HCT116 (cell line): ENCODE data around the gene FAM50A. TPM values are rescaled to one million over a fixed set of nuclear protein-coding genes. Genes with fewer than 3 reads are reported as not detected.

Experiments used
- ATAC-seq: fragments of 200-7000 bp; cut with Tn5 transposase; 2 replicates; pipeline ENCODE4 v1.9.1; 2020; ENCODE audit warnings: mild to moderate bottlenecking, moderate library complexity
- BruUV-seq: library from RNA; stranded (reverse); fragments of 400-500 nt; replicated peaks from 2 replicates; lab custom pipeline; 2021; lab: Mats Ljungman, UMichigan
- CTCF ChIA-PET: fragments of 300-600 bp; sonication (Branson Sonifier 250); formaldehyde crosslinking; loops from one replicate; lab custom pipeline; 2021; ENCODE audit warnings: antibody characterized with exemption; lab: Charles Lee
- POLR2A ChIA-PET: fragments of 300-600, 350-600 bp; sonication (Branson Sonifier 250); formaldehyde crosslinking; loops from one replicate; lab custom pipeline; 2021; ENCODE audit warnings: antibody characterized with exemption; lab: Charles Lee
- RAD21 ChIA-PET, 2 experiments: fragments of 300-600 bp; sonication (Branson Sonifier 250); formaldehyde crosslinking; loops; one replicate each; lab custom pipeline; 2023; ENCODE audit warnings: low total read pairs in 2 of 2; ENCODE audit not compliant: uncharacterized antibody in 2 of 2, unreplicated experiment in 2 of 2, low non-redundant PET in 1 of 2; lab: Charles Lee
- DNase-seq: peaks from one replicate; pipeline ENCODE4 v3.0.0-alpha.2; 2010; ENCODE audit warnings: low read depth, low spot score
- H2AFZ ChIP-seq: fragments of 200-600 bp; shearing (Covaris generic), sonication (generic); 2 replicates; pipeline ENCODE4 v1.6.1; 2017; ENCODE audit warnings: low read depth, mixed run types, mixed read lengths, antibody characterized with exemption, low read length; ENCODE audit not compliant: poor library complexity, severe bottlenecking
- H3K27ac ChIP-seq: 2 replicates; pipeline ENCODE4 v1.5.1; 2012; ENCODE audit warnings: low read depth, low read length
- H3K27me3 ChIP-seq: fragments of 200-600 bp; sonication (generic); 2 replicates; pipeline ENCODE4 v1.6.1; 2016; ENCODE audit warnings: mixed run types, low read length, mixed read lengths; ENCODE audit not compliant: insufficient read depth
- H3K36me3 ChIP-seq, 2 experiments: fragments of 200-500 bp in 1 of 2; fragments of 200-600 bp in 1 of 2; sonication (Bioruptor generic) in 1 of 2; sonication (generic) in 1 of 2; 2 replicates each; pipeline versions ENCODE4 v1.5.1 to v1.6.1; 2014 to 2016; ENCODE audit warnings: low read length in 2 of 2, inconsistent platforms in 1 of 2, mixed read lengths in 1 of 2, mixed run types in 1 of 2; ENCODE audit not compliant: insufficient read depth in 2 of 2, control insufficient read depth in 1 of 2
- H3K4me1 ChIP-seq, 2 experiments: fragments of 200-600 bp in 1 of 2; sonication (generic) in 1 of 2; 2 replicates each; pipeline versions ENCODE4 v1.5.1 to v1.6.1; 2012 to 2017; ENCODE audit warnings: low read length in 2 of 2, inconsistent platforms in 1 of 2, mild to moderate bottlenecking in 1 of 2, mixed read lengths in 1 of 2, mixed run types in 1 of 2, moderate library complexity in 1 of 2; ENCODE audit not compliant: insufficient read depth in 2 of 2, control insufficient read depth in 1 of 2
- H3K4me2 ChIP-seq: fragments of 200-600 bp; sonication (generic); 2 replicates; pipeline ENCODE4 v1.6.1; 2017; ENCODE audit warnings: mixed run types, low read length, mixed read lengths
- H3K4me3 ChIP-seq, 2 experiments: fragments of 200-600 bp in 1 of 2; sonication (generic) in 1 of 2; replicated peaks in 1 of 2; 2 replicates each; pipeline ENCODE4 v1.5.1; 2011 to 2016; ENCODE audit warnings: low read length in 2 of 2, control low read depth in 1 of 2, low read depth in 1 of 2, mild to moderate bottlenecking in 1 of 2, mixed read lengths in 1 of 2, mixed run types in 1 of 2
- H3K79me2 ChIP-seq: fragments of 200-600 bp; sonication (generic); 2 replicates; pipeline ENCODE4 v1.6.1; 2017; ENCODE audit warnings: mild to moderate bottlenecking, mixed run types, low read length, moderate library complexity, mixed read lengths; ENCODE audit not compliant: insufficient read depth
- H3K9ac ChIP-seq: fragments of 200-600 bp; sonication (generic); 2 replicates; pipeline ENCODE4 v1.6.1; 2016; ENCODE audit warnings: low read length, mixed read lengths
- H3K9me2 ChIP-seq: fragments of 200-600 bp; sonication (generic), shearing (Covaris generic); 2 replicates; pipeline ENCODE4 v1.6.1; 2017; ENCODE audit warnings: mixed run types, mild to moderate bottlenecking, moderate library complexity; ENCODE audit not compliant: insufficient read depth
- H3K9me3 ChIP-seq, 2 experiments: fragments of 200-500 bp in 1 of 2; fragments of 200-600 bp in 1 of 2; sonication (Bioruptor generic) in 1 of 2; sonication (generic) in 1 of 2; 2 replicates each; pipeline ENCODE4 v1.6.1; 2014 to 2017; ENCODE audit warnings: low read length in 2 of 2, mixed read lengths in 2 of 2, inconsistent platforms in 1 of 2, low read depth in 1 of 2, mild to moderate bottlenecking in 1 of 2, mixed run types in 1 of 2, moderate library complexity in 1 of 2; ENCODE audit not compliant: control insufficient read depth in 1 of 2, insufficient read depth in 1 of 2
- H4K20me1 ChIP-seq: fragments of 200-600 bp; sonication (generic), shearing (Covaris generic); 2 replicates; pipeline ENCODE4 v1.6.1; 2017; ENCODE audit warnings: mixed run types, mild to moderate bottlenecking, moderate library complexity; ENCODE audit not compliant: insufficient read depth
- CEBPB ChIP-seq: IDR thresholded peaks from 2 replicates; pipeline ENCODE4 v1.6.1; 2012; ENCODE audit warnings: low read depth
- ELF1 ChIP-seq: IDR thresholded peaks from 2 replicates; pipeline ENCODE4 v1.6.1; 2012; ENCODE audit warnings: low read depth, borderline replicate concordance
- EZH2 ChIP-seq: fragments of 200-600 bp; sonication (generic); IDR thresholded peaks from 2 replicates; pipeline ENCODE4 v1.6.1; 2017; ENCODE audit warnings: antibody characterized with exemption, mixed run types
- EZH2phosphoT487 ChIP-seq: fragments of 200-600 bp; IDR thresholded peaks from 2 replicates; pipeline ENCODE4 v1.6.1; 2018; ENCODE audit warnings: antibody characterized with exemption, borderline replicate concordance
- FOSL1 ChIP-seq: IDR thresholded peaks from 2 replicates; pipeline ENCODE4 v1.6.1; 2012; ENCODE audit warnings: low read depth
- POLR2AphosphoS5 ChIP-seq: IDR thresholded peaks from 2 replicates; pipeline ENCODE4 v1.6.1; 2011; ENCODE audit warnings: mild to moderate bottlenecking, low read depth, low read length, moderate library complexity
- RAD21 ChIP-seq: IDR thresholded peaks from 2 replicates; pipeline ENCODE4 v1.6.1; 2012; ENCODE audit warnings: low read depth, mild to moderate bottlenecking
- SIN3A ChIP-seq: IDR thresholded peaks from 2 replicates; pipeline ENCODE4 v1.6.1; 2012; ENCODE audit warnings: low read depth
- SRF ChIP-seq: IDR thresholded peaks from 2 replicates; pipeline ENCODE4 v1.6.1; 2012; ENCODE audit warnings: low read depth
- TCF7L2 ChIP-seq: IDR thresholded peaks from 2 replicates; pipeline ENCODE4 v1.7.0; 2011; ENCODE audit warnings: borderline replicate concordance, inconsistent platforms; ENCODE audit not compliant: insufficient read depth, insufficient read length; ENCODE audit errors: extremely low read depth
- YY1 ChIP-seq: IDR thresholded peaks from 2 replicates; pipeline ENCODE4 v1.6.1; 2011; ENCODE audit warnings: low read length, low read depth, moderate library complexity, mild to moderate bottlenecking; ENCODE audit not compliant: insufficient replicate concordance; ENCODE audit errors: extremely low read depth
- ZFX ChIP-seq: fragments of 450-650 bp; IDR thresholded peaks from 2 replicates; pipeline ENCODE4 v1.6.1; 2017
- ZNF274 ChIP-seq: fragments of 200-500 bp; sonication (Bioruptor generic); IDR thresholded peaks from 2 replicates; pipeline ENCODE4 v1.6.1; 2014; ENCODE audit warnings: mild to moderate bottlenecking, low read depth, low read length, inconsistent platforms
- intact Hi-C: fragments of 100-400 bp; cut with micrococcal nuclease; formaldehyde crosslinking; loops from 2 replicates; pipeline ENCODE4 v1.10.0; 2022
- total RNA-seq: library from RNA; stranded (reverse); gene quantifications from one replicate; pipeline ENCODE4 v1.2.1, GENCODE V29; 2021; ENCODE audit not compliant: unreplicated experiment
- TF ChIP-seq, protein P1 (sequence below): IDR thresholded peaks from 2 replicates; pipeline ENCODE4 v1.6.1; 2012

FAM50A gene
- total RNA-seq, 1 experiment from 2014 or later: 46.5 TPM

DNA sequence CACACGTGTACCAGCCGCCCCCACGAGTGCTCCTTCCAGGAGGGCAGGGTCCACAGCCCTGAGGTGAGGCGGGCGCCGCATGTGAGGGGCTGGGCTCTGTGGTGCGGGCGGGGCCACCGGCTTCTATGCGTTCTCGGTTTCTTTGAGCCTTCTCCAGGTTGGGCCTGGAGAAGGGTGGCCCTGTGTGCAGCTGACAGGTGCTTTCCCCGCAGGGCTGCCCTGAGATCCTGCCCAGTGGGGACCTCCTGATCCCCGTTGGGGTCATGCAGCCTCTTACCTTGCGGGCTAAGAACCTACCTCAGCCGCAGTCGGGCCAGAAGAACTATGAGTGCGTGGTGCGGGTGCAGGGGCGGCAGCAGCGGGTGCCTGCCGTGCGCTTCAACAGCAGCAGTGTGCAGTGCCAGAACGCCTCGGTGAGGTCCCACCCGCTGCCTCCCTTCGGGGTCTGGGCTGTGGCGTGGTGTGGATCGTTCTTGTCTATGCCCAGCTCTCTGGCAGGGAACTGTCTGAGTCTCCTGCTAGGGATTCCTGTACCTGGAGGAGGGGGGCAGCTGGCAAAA is 20.9 kb downstream of the FAM50A start (continued):
- no peak for TF ChIP-seq TCF7L2
- no peak for TF ChIP-seq SRF
- TF ChIP-seq SIN3A: no peak
- no peak for TF ChIP-seq POLR2AphosphoS5
- TF ChIP-seq EZH2: no peak
- TF ChIP-seq ZNF274: no peak

DNA sequence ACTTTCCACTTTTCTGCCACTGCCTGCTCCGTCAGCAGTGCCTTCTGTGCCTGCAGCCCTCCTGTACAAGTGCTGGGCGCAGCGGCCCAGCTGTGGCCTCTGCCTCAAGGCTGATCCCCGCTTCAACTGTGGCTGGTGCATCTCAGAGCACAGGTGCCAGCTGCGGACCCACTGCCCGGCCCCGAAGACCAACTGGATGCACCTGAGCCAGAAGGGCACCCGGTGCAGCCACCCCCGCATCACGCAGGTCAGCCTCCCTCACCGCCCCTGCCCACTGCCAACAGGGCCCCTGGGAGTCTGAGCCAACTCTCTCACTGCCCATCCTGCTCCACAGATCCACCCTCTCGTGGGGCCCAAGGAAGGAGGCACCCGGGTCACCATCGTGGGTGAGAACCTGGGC is 21.7 kb downstream of the FAM50A start:
- POLR2A ChIA-PET: no interaction called here
- Histone ChIP-seq H3K9me2 (no peaks in the 10 kb centered on the region), H3K79me2 (peaks cover 4% of the 10 kb centered on the region; the same call in 1 of the 2 replicates), H3K4me3 (no peak overlapping the region), H3K4me2 (no peak overlapping the region), H4K20me1 (no peaks in the 10 kb centered on the region), H2AFZ (no peak overlapping the region), H3K4me1 (no peaks in the 10 kb centered on the region), H3K36me3 (peaks cover 2 to 4% of the 10 kb centered on the region in 2 experiments; a peak in 1 of 4 replicates), H3K27me3 (no peaks in the 10 kb centered on the region), H3K9me3 (no peaks in the 10 kb centered on the region), H3K27ac (no peak overlapping the region), H3K9ac (no peak overlapping the region)
- TF ChIP-seq RAD21: no peak
- TF ChIP-seq ELF1: no peak
- DNase-seq: no peak
- RAD21 ChIA-PET: no interaction called here
- no TSS peak for BruUV-seq
- intact Hi-C loops: no loop called here
- ATAC-seq: no peak
- CTCF ChIA-PET: no interaction called here

DNA sequence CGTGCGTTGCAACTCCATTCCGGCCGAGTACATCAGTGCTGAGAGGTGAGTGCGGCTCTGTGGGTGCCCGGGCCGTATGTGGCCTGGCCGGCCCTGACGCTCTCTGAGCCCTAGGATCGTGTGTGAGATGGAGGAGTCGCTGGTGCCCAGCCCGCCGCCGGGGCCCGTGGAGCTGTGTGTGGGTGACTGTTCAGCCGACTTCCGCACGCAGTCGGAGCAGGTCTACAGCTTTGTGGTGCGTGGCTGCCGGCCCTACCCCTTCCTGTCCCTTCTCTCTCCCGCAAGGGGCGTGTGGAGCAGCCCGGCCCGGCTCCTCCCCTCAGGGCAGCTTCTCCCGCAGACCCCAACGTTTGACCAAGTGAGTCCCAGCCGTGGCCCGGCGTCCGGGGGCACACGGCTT is 22.1 kb downstream of the FAM50A start:
- H2AFZ ChIP-seq: no peak overlapping the region
- no peak overlapping the region for H3K4me3 ChIP-seq
- ChIA-PET RAD21 (no interaction called here), CTCF (no interaction called here), POLR2A (no interaction called here)
- no peak overlapping the region for H3K9ac ChIP-seq
- H3K36me3 ChIP-seq: peaks cover 2 to 4% of the 10 kb centered on the region in 2 experiments; a peak in 1 of 4 replicates
- no peak overlapping the region for H3K27ac ChIP-seq
- no peaks in the 10 kb centered on the region for H4K20me1 ChIP-seq
- DNase-seq (no peak), ATAC-seq (no peak)
- no peaks in the 10 kb centered on the region for H3K4me1 ChIP-seq
- BruUV-seq: no TSS peak
- intact Hi-C loops: no loop called here
- no peaks in the 10 kb centered on the region for H3K9me3 ChIP-seq
- H3K79me2 ChIP-seq: peaks cover 2% of the 10 kb centered on the region; the same call in 1 of the 2 replicates
- no peak overlapping the region for H3K4me2 ChIP-seq
- TF ChIP-seq YY1 (no peak), SRF (no peak), TCF7L2 (no peak), ZFX (no peak), POLR2AphosphoS5 (no peak), CEBPB (no peak), EZH2phosphoT487 (no peak), FOSL1 (no peak)
- TF ChIP-seq, protein P1, sequence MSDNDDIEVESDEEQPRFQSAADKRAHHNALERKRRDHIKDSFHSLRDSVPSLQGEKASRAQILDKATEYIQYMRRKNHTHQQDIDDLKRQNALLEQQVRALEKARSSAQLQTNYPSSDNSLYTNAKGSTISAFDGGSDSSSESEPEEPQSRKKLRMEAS: no peak
- no peaks in the 10 kb centered on the region for H3K9me2 ChIP-seq
- no peaks in the 10 kb centered on the region for H3K27me3 ChIP-seq
